ENCODE measurements around the gene C1GALT1.

The C1GALT1 gene

GRCh38 chr7:7223250-7223649 lies 40.9 kb downstream of the C1GALT1 start:
- TF ChIP-seq, protein P1, sequence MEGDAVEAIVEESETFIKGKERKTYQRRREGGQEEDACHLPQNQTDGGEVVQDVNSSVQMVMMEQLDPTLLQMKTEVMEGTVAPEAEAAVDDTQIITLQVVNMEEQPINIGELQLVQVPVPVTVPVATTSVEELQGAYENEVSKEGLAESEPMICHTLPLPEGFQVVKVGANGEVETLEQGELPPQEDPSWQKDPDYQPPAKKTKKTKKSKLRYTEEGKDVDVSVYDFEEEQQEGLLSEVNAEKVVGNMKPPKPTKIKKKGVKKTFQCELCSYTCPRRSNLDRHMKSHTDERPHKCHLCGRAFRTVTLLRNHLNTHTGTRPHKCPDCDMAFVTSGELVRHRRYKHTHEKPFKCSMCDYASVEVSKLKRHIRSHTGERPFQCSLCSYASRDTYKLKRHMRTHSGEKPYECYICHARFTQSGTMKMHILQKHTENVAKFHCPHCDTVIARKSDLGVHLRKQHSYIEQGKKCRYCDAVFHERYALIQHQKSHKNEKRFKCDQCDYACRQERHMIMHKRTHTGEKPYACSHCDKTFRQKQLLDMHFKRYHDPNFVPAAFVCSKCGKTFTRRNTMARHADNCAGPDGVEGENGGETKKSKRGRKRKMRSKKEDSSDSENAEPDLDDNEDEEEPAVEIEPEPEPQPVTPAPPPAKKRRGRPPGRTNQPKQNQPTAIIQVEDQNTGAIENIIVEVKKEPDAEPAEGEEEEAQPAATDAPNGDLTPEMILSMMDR (conservative IDR thresholded peaks at IDR 0.05; ENCODE audit: control insufficient read depth, insufficient read depth, low read depth, low read length), result no peak
- H3K4me3 ChIP-seq (ENCODE audit: control insufficient read depth, low read depth, low read length), result no peak overlapping the region
- no peak for DNase-seq (ENCODE audit: low read depth)

- TF ChIP-seq, protein P1 (conservative IDR thresholded peaks at IDR 0.05; ENCODE audit: control insufficient read depth, insufficient read depth, low read depth, low read length), result no peak
- no peak for DNase-seq (ENCODE audit: low read depth)
These were observed 44.1 kb downstream of the C1GALT1 start for GRCh38 chr7:7226407-7226806.

DNA sequence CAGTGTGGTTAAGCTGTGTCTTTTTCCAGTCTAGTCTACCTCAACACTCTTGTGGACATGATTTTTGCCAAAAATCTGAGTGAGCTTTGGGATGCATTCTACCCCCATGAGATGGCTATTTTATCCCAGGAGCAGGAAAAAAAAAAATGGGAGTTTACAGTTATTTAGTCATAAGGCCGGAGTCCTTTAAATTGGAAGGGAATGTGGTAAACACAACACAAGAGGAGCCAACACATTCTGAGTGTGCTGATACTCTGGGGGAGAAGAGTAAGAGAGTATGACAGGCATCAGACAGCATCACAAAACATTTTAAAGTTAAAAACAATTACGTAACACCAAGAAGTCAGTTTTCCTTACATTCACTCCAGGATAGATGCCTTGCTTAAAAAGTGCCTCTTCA lies 46.1 kb downstream of the C1GALT1 start:
- peak; percentile 48 for DNase-seq (ENCODE audit: low read depth)
- TF ChIP-seq, protein P1 (conservative IDR thresholded peaks at IDR 0.05; ENCODE audit: control insufficient read depth, insufficient read depth, low read depth, low read length), result no peak
- no peak overlapping the region for H3K4me3 ChIP-seq (ENCODE audit: control insufficient read depth, low read depth, low read length)

More at GRCh38 chr7:7226407-7226806, 44.1 kb downstream of the C1GALT1 start:
- no peak overlapping the region for H3K4me3 ChIP-seq (ENCODE audit: control insufficient read depth, low read depth, low read length)

DNA sequence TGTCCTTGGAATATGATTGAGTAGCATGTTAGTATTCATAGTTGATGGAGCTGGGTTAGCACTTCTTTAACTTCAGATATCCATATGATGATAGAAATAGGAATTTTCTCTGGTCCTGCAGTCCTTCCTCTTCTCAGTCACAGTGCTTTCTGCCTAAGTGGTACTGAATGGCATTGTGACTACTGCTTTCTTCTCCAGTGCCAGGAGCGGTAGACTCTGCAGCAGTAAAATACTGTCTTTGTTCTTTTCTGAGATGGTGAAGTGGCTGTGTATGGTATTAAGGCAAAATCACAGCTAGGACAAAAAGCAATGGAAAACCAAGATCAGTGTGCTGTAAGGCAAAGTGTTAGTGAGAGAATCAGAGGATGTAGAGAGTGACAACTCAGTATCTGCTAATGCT lies 46.6 kb downstream of the C1GALT1 start:
- H3K4me3 ChIP-seq (ENCODE audit: control insufficient read depth, low read depth, low read length), result no peak overlapping the region
- TF ChIP-seq, protein P1 (conservative IDR thresholded peaks at IDR 0.05; ENCODE audit: control insufficient read depth, insufficient read depth, low read depth, low read length), result no peak
- DNase-seq (ENCODE audit: low read depth), result no peak

DNA sequence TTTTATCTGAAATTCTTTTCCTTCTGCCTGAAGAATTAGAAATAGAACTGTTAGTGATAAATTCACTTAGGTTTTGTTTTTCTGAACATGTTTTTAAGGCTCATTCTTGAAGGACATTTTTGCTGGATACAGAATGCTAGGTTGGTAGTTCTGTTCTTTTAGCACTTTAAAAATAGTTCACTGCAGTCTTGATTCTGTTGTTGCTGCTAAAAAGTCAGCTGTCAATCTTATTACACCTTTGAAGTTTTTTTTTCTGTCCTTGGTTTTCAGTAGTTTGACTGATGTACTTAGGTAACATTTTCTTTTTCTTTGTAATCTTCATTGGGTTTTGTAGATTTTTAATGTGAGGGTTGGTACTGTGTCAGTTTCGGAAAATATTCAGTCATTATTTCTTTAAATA lies 48.7 kb downstream of the C1GALT1 start:
- DNase-seq (ENCODE audit: low read depth), result no peak
- no peak overlapping the region for H3K4me3 ChIP-seq (ENCODE audit: control insufficient read depth, low read depth, low read length)
- TF ChIP-seq, protein P1 (conservative IDR thresholded peaks at IDR 0.05; ENCODE audit: control insufficient read depth, insufficient read depth, low read depth, low read length), result no peak

- H3K4me3 ChIP-seq (ENCODE audit: control insufficient read depth, low read depth, low read length), result no peak overlapping the region
These were observed 49.5 kb downstream of the C1GALT1 start for GRCh38 chr7:7231865-7232264.

More at GRCh38 chr7:7231865-7232264, 49.5 kb downstream of the C1GALT1 start:
- TF ChIP-seq, protein P1 (conservative IDR thresholded peaks at IDR 0.05; ENCODE audit: control insufficient read depth, insufficient read depth, low read depth, low read length), result no peak
- no peak for DNase-seq (ENCODE audit: low read depth)
